ENCODE results near the gene C3orf20.
"Not testable (repeated sequence)": the region's sequence is repeated elsewhere in the genome, so short reads cannot be mapped to it uniquely, and the experiment has no call there.

Gene C3orf20

GRCh38 chr3:14802381-14802731 is 127.4 kb downstream of the C3orf20 start:
- DNase-seq, result no peak

GRCh38 chr3:14803101-14803980 is 128.4 kb downstream of the C3orf20 start:
- no peak for DNase-seq

GRCh38 chr3:14803981-14804834 is 129.3 kb downstream of the C3orf20 start:
- no peak for DNase-seq

- no peak for DNase-seq
Measured at GRCh38 chr3:14804835-14805780, 130.2 kb downstream of the C3orf20 start.

GRCh38 chr3:14805961-14806537 is 131.1 kb downstream of the C3orf20 start:
- DNase-seq, result no peak

GRCh38 chr3:14806641-14807263 is 131.8 kb downstream of the C3orf20 start:
- no peak for DNase-seq

- DNase-seq, result no peak
Measured at GRCh38 chr3:14808025-14808424, 133.1 kb downstream of the C3orf20 start.

- DNase-seq, result no peak
Measured at GRCh38 chr3:14808502-14809266, 133.7 kb downstream of the C3orf20 start.

GRCh38 chr3:14809611-14810010 is 134.7 kb downstream of the C3orf20 start:
- not testable (repeated sequence) for DNase-seq

GRCh38 chr3:14810070-14810791 is 135.3 kb downstream of the C3orf20 start:
- no peak for DNase-seq

- DNase-seq, result no peak
Measured at GRCh38 chr3:14810801-14811661, 136.1 kb downstream of the C3orf20 start.

- no peak for DNase-seq
Measured at GRCh38 chr3:14811684-14812083, 136.7 kb downstream of the C3orf20 start.

- DNase-seq, result no peak
Measured at GRCh38 chr3:14812196-14812790, 137.4 kb downstream of the C3orf20 start.

- no peak for DNase-seq
Measured at GRCh38 chr3:14814411-14814871, 139.5 kb downstream of the C3orf20 start.

- DNase-seq, result no peak
Measured at GRCh38 chr3:14816359-14816758, 141.4 kb downstream of the C3orf20 start.

GRCh38 chr3:14818804-14819500 is 144.0 kb downstream of the C3orf20 start, which contains the start of gene FGD5:
Gene FGD5 (plus strand): TSS chr3:14818962. CDS start chr3:14819072, 110 bp downstream.
- DNase-seq, result no peak

- no peak for DNase-seq
Measured at GRCh38 chr3:14819671-14820070, 144.7 kb downstream of the C3orf20 start.

GRCh38 chr3:14820156-14820555 is 145.2 kb downstream of the C3orf20 start:
- DNase-seq, result no peak
